CD4-positive, alpha-beta memory T cell (primary cell): Measurements from ENCODE around the gene HOXB13. TPM values are rescaled to one million over a fixed set of nuclear protein-coding genes. Genes with fewer than 3 reads are reported as not detected.

ENCODE experiments used
- CTCF ChIA-PET: fragments of 350-600 bp; sonication (Branson Sonifier 250); formaldehyde crosslinking; loops from one replicate; lab custom pipeline; 2021; ENCODE audit warnings: inconsistent platforms; ENCODE audit not compliant: partially characterized antibody; lab: Charles Lee
- POLR2A ChIA-PET: fragments of 350-600 bp; sonication (Branson Sonifier 250); formaldehyde crosslinking; loops from one replicate; lab custom pipeline; 2021; ENCODE audit not compliant: partially characterized antibody; lab: Charles Lee
- DNase-seq, 5 donors: peaks; one replicate each; pipeline versions ENCODE4 v3.0.0 to v3.0.0-alpha.2; 2020 to 2022; ENCODE audit warnings: mixed read lengths in 1 of 5
- H3K27ac ChIP-seq: one replicate; pipeline ENCODE4 v1.7.0; 2013; ENCODE audit warnings: low read depth, low read length
- H3K27me3 ChIP-seq: 2 replicates; pipeline ENCODE4 v1.7.0; 2013; ENCODE audit warnings: mild to moderate bottlenecking, low read length, moderate library complexity; ENCODE audit not compliant: insufficient read depth
- H3K36me3 ChIP-seq: 2 replicates; pipeline ENCODE4 v1.7.0; 2013; ENCODE audit warnings: mild to moderate bottlenecking, low read length, moderate library complexity; ENCODE audit not compliant: insufficient read depth
- H3K4me1 ChIP-seq: 2 replicates; pipeline ENCODE4 v1.7.0; 2013; ENCODE audit warnings: mild to moderate bottlenecking, low read length, moderate library complexity; ENCODE audit not compliant: insufficient read depth
- H3K4me3 ChIP-seq, 2 donors: one replicate each; pipeline ENCODE4 v1.7.0; 2013; ENCODE audit warnings: low read length in 2 of 2, mild to moderate bottlenecking in 1 of 2
- H3K9me3 ChIP-seq, 2 donors: one replicate each; pipeline ENCODE4 v1.7.0; 2013; ENCODE audit warnings: low read length in 2 of 2, control low read depth in 1 of 2; ENCODE audit not compliant: control insufficient read depth in 1 of 2
- H3K27ac Mint-ChIP-seq, 7 donors: one replicate each; pipeline ENCODE4 v1.8.0; 2020 to 2021; ENCODE audit warnings: mixed read lengths in 7 of 7, mild to moderate bottlenecking in 6 of 7, inconsistent platforms in 3 of 7, moderate library complexity in 3 of 7
- H3K27me3 Mint-ChIP-seq, 2 donors: one replicate each; pipeline ENCODE4 v1.8.0; 2020 to 2021; ENCODE audit warnings: mixed read lengths in 2 of 2
- H3K36me3 Mint-ChIP-seq, 2 donors: one replicate each; pipeline ENCODE4 v1.8.0; 2020 to 2021; ENCODE audit warnings: mixed read lengths in 2 of 2, inconsistent platforms in 1 of 2, mild to moderate bottlenecking in 1 of 2
- H3K4me1 Mint-ChIP-seq, 4 donors: one replicate each; pipeline ENCODE4 v1.8.0; 2020 to 2021; ENCODE audit warnings: mixed read lengths in 4 of 4, mild to moderate bottlenecking in 1 of 4
- H3K4me3 Mint-ChIP-seq, 8 donors: one replicate each; pipeline ENCODE4 v1.8.0; 2020 to 2021; ENCODE audit warnings: mixed read lengths in 8 of 8, mild to moderate bottlenecking in 7 of 8, moderate library complexity in 6 of 8, inconsistent platforms in 3 of 8
- H3K9me3 Mint-ChIP-seq, 8 donors: one replicate each; pipeline ENCODE4 v1.8.0; 2020 to 2021; ENCODE audit warnings: mixed read lengths in 8 of 8, mild to moderate bottlenecking in 5 of 8, inconsistent platforms in 3 of 8, moderate library complexity in 1 of 8
- intact Hi-C: fragments of 100-400 bp; cut with micrococcal nuclease; formaldehyde crosslinking; loops from one replicate; pipeline ENCODE4 v1.15.1; 2023
- polyA plus RNA-seq, 2 donors: library from polyadenylated mRNA; unstranded; fragments of 300-500 nt; fragmentation: Illumina TruSeq; gene quantifications; one replicate each; pipeline ENCODE4 v1.2.3, GENCODE V29; 2021
- total RNA-seq, 2 experiments: library from RNA; stranded (reverse); gene quantifications; one replicate each; pipeline ENCODE4 v1.2.3, GENCODE V29; 2021

The HOXB13 gene
- total and polyA plus RNA-seq, 4 experiments from 2014 or later, result not detected

GRCh38 chr17:48711128-48711527, 17.4 kb downstream of the HOXB13 start:
- Mint-ChIP-seq H3K27me3 (peaks cover 45 to 50% of the 10 kb centered on the region in 2 donors), H3K27ac (no peak overlapping the region), H3K36me3 (no peaks in the 10 kb centered on the region), H3K4me1 (no peaks in the 10 kb centered on the region), H3K9me3 (no peaks in the 10 kb centered on the region), H3K4me3 (no peak overlapping the region)
- Histone ChIP-seq H3K36me3 (no peaks in the 10 kb centered on the region), H3K27me3 (peaks cover 21% of the 10 kb centered on the region), H3K27ac (no peak overlapping the region), H3K4me1 (peaks cover 3% of the 10 kb centered on the region), H3K4me3 (no peak overlapping the region), H3K9me3 (no peaks in the 10 kb centered on the region)
- CTCF ChIA-PET, result no interaction called here
- DNase-seq, result no peak
- POLR2A ChIA-PET, result no interaction called here
- intact Hi-C loops, result no loop called here

GRCh38 chr17:48704361-48705248, 23.9 kb downstream of the HOXB13 start:
- no peaks in the 10 kb centered on the region for H3K4me1 ChIP-seq
- peaks cover 21% of the 10 kb centered on the region for H3K27me3 ChIP-seq
- Mint-ChIP-seq H3K27me3 (peaks cover 41 to 46% of the 10 kb centered on the region in 2 donors), H3K4me3 (no peak overlapping the region), H3K4me1 (no peaks in the 10 kb centered on the region), H3K36me3 (no peaks in the 10 kb centered on the region), H3K9me3 (no peaks in the 10 kb centered on the region), H3K27ac (no peak overlapping the region)
- POLR2A ChIA-PET, result no interaction called here
- H3K36me3 ChIP-seq, result no peaks in the 10 kb centered on the region
- intact Hi-C loops, result no loop called here
- H3K4me3 ChIP-seq, result no peak overlapping the region
- no peak overlapping the region for H3K27ac ChIP-seq
- DNase-seq, result no peak
- no peaks in the 10 kb centered on the region for H3K9me3 ChIP-seq
- CTCF ChIA-PET, result interaction anchor here (0.8 to 1.7 kb wide), 3 partner anchors 20 to 174 kb away, joined by 3 to 6 read pairs (median 4); no protein-coding TSS in a partner anchor

- no peak overlapping the region for H3K27ac Mint-ChIP-seq
- H3K27me3 Mint-ChIP-seq, result peaks cover 37 to 41% of the 10 kb centered on the region in 2 donors
- Histone ChIP-seq H3K4me3 (no peak overlapping the region), H3K27ac (no peak overlapping the region), H3K27me3 (peaks cover 27% of the 10 kb centered on the region), H3K9me3 (no peaks in the 10 kb centered on the region), H3K36me3 (no peaks in the 10 kb centered on the region), H3K4me1 (no peaks in the 10 kb centered on the region)
- H3K4me3 Mint-ChIP-seq, result no peak overlapping the region
- ChIA-PET POLR2A (no interaction called here), CTCF (no interaction called here)
- no peaks in the 10 kb centered on the region for H3K4me1 Mint-ChIP-seq
- H3K36me3 Mint-ChIP-seq, result no peaks in the 10 kb centered on the region
- intact Hi-C loops, result no loop called here
- DNase-seq, result no peak
- H3K9me3 Mint-ChIP-seq, result no peaks in the 10 kb centered on the region
These were observed 26.6 kb downstream of the HOXB13 start for GRCh38 chr17:48701864-48702532.

- no peak overlapping the region for H3K4me3 Mint-ChIP-seq
- Histone ChIP-seq H3K36me3 (no peaks in the 10 kb centered on the region), H3K4me1 (no peaks in the 10 kb centered on the region), H3K4me3 (no peak overlapping the region), H3K9me3 (no peaks in the 10 kb centered on the region), H3K27me3 (peaks cover 12% of the 10 kb centered on the region), H3K27ac (no peak overlapping the region)
- peaks cover 0 to 17% (median 6%) of the 10 kb centered on the region in 8 donors for H3K9me3 Mint-ChIP-seq
- no peak for DNase-seq
- CTCF ChIA-PET, result interaction anchor here (1.0 to 1.7 kb wide), 2 partner anchors 12 to 15 kb away, joined by 3 read pairs; no protein-coding TSS in a partner anchor
- H3K27me3 Mint-ChIP-seq, result peaks cover 24 to 25% of the 10 kb centered on the region in 2 donors
- POLR2A ChIA-PET, result no interaction called here
- no peaks in the 10 kb centered on the region for H3K4me1 Mint-ChIP-seq
- intact Hi-C loops, result no loop called here
- H3K27ac Mint-ChIP-seq, result no peak overlapping the region
- peaks cover 0 to 3% of the 10 kb centered on the region in 2 donors for H3K36me3 Mint-ChIP-seq
These were observed 35.4 kb downstream of the HOXB13 start for GRCh38 chr17:48693178-48693577.

GRCh38 chr17:48692049-48692448, 36.5 kb downstream of the HOXB13 start:
- H3K36me3 ChIP-seq, result no peaks in the 10 kb centered on the region
- CTCF ChIA-PET, result interaction anchor here (1.7 kb wide), 1 partner anchor 11 kb away, joined by 3 read pairs; no protein-coding TSS in a partner anchor
- H3K27ac ChIP-seq, result no peak overlapping the region
- Mint-ChIP-seq H3K4me3 (no peak overlapping the region), H3K9me3 (peaks cover 0 to 17% (median 6%) of the 10 kb centered on the region in 8 donors), H3K27ac (no peak overlapping the region), H3K27me3 (peaks cover 21 to 22% of the 10 kb centered on the region in 2 donors), H3K4me1 (no peaks in the 10 kb centered on the region), H3K36me3 (peaks cover 0 to 3% of the 10 kb centered on the region in 2 donors)
- no peaks in the 10 kb centered on the region for H3K4me1 ChIP-seq
- H3K4me3 ChIP-seq, result no peak overlapping the region
- intact Hi-C loops, result no loop called here
- no peak for DNase-seq
- POLR2A ChIA-PET, result no interaction called here
- peaks cover 7% of the 10 kb centered on the region for H3K27me3 ChIP-seq
- no peaks in the 10 kb centered on the region for H3K9me3 ChIP-seq

- H3K4me1 ChIP-seq, result no peaks in the 10 kb centered on the region
- Mint-ChIP-seq H3K4me3 (no peak overlapping the region), H3K4me1 (no peaks in the 10 kb centered on the region), H3K36me3 (peaks cover 0 to 3% of the 10 kb centered on the region in 2 donors), H3K27ac (no peak overlapping the region), H3K9me3 (peaks cover 0 to 17% (median 4%) of the 10 kb centered on the region in 8 donors), H3K27me3 (peaks cover 17% of the 10 kb centered on the region in 2 donors)
- CTCF ChIA-PET, result interaction anchor here (4.4 kb wide), 1 partner anchor 12 kb away, joined by 37 read pairs; no protein-coding TSS in a partner anchor
- intact Hi-C loops, result no loop called here
- POLR2A ChIA-PET, result no interaction called here
- no peak overlapping the region for H3K4me3 ChIP-seq
- H3K27ac ChIP-seq, result no peak overlapping the region
- H3K27me3 ChIP-seq, result peaks cover 7% of the 10 kb centered on the region
- H3K9me3 ChIP-seq, result no peaks in the 10 kb centered on the region
- no peaks in the 10 kb centered on the region for H3K36me3 ChIP-seq
- DNase-seq, result no peak
These were observed 37.9 kb downstream of the HOXB13 start for GRCh38 chr17:48690655-48691054.

- Mint-ChIP-seq H3K4me3 (no peak overlapping the region), H3K36me3 (no peaks in the 10 kb centered on the region), H3K27me3 (peaks cover 21 to 37% of the 10 kb centered on the region in 2 donors), H3K27ac (no peak overlapping the region), H3K9me3 (no peaks in the 10 kb centered on the region), H3K4me1 (peaks cover 0 to 2% (median under 1%) of the 10 kb centered on the region in 4 donors)
- Histone ChIP-seq H3K9me3 (no peaks in the 10 kb centered on the region), H3K36me3 (no peaks in the 10 kb centered on the region), H3K4me3 (no peak overlapping the region), H3K27ac (no peak overlapping the region), H3K4me1 (peaks cover 8% of the 10 kb centered on the region), H3K27me3 (peaks cover 7% of the 10 kb centered on the region)
- ChIA-PET CTCF (interaction anchor here (0.8 to 8.7 kb wide), 3 partner anchors 11 to 202 kb away, joined by 3 to 159 read pairs (median 3); no protein-coding TSS in a partner anchor), POLR2A (no interaction called here)
- no peak for DNase-seq
- intact Hi-C loops, result no loop called here
These were observed 46.9 kb downstream of the HOXB13 start for GRCh38 chr17:48681609-48682008.
